Occipital lobe (tissue), 3 donors: ENCODE results near the gene RRP9. TPM values are rescaled to one million over a fixed set of nuclear protein-coding genes. Genes with fewer than 3 reads are reported as not detected.
"Not testable (repeated sequence)": the region's sequence is repeated elsewhere in the genome, so short reads cannot be mapped to it uniquely, and the experiment has no call there.

Experiments
- DNase-seq: peaks from one replicate; lab custom pipeline; 2025; lab: John Stamatoyannopoulos, UW
- small RNA-seq: library from RNA; depleted of rRNA; stranded (forward); fragments of <200 nt; gene quantifications from one replicate; pipeline ENCODE3, GENCODE V24; 2014
- total RNA-seq: library from RNA; depleted of rRNA; stranded (reverse); fragments of >200 nt; gene quantifications from one replicate; pipeline ENCODE4 v1.2.3, GENCODE V29; 2014

RRP9 gene
- total RNA-seq, 1 donor from 2014 or later = 16.8 TPM

DNA sequence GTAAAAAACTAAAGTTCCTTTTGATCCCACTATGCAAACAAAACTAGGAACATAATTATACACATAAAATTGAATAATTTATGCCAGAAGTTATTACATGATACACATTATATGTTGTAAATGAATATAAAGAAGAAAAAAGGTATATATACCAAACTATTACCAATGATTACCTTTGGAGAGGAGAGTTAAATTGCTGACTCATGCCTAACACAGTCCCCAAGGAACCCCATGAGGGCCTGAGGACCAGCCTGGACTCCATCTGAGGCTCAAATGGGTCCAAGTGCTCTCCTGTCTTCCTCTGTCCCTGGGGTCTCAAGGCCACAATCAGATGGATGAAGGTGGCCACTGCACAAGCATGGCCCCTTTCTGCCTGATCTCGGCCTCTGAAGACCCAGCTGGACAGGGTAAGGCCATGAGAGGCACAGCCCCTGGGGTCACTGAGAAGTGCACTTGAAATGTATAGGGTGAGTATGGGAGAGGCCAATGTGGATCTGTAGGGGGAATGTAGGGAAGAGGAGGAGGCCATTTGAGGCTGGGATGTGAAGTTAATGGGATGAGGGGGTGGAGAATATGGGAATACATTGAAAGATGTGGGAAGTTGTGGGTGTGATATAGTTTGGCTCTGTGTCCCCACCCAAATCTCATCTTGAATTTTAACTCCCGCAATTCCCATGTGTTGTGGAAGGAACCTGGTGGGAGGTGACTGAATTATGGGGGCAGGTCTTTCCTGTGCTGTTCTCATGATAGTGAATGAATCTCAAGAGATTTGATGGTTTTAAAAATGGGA, 37.5 kb downstream of the RRP9 start:
- DNase-seq = no peak

GRCh38 chr3:51902361-51902760, 39.3 kb downstream of the RRP9 start:
- DNase-seq = not testable (repeated sequence)

GRCh38 chr3:51900043-51900442, 41.7 kb downstream of the RRP9 start:
- DNase-seq = not testable (repeated sequence)

DNA sequence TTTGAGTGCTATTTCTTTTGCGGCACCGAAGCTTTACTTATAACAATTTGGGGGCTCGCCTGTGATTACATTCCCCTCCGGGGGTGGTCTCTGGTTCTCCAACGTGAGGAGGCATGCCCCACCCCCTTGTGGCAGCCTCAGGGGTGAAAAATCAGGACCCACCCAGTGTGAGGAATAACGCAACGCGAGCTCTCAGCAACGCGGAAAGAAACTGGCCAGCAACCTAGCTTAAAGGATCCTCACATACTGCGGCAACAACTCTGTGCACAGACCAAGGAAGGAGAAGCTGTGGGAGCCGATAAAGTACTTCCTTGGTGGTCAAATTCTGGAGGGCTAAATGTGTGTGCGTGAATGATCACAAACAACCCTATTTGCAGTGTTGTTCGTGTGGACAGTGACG, 44.3 kb downstream of the RRP9 start:
- no peak for DNase-seq

DNA sequence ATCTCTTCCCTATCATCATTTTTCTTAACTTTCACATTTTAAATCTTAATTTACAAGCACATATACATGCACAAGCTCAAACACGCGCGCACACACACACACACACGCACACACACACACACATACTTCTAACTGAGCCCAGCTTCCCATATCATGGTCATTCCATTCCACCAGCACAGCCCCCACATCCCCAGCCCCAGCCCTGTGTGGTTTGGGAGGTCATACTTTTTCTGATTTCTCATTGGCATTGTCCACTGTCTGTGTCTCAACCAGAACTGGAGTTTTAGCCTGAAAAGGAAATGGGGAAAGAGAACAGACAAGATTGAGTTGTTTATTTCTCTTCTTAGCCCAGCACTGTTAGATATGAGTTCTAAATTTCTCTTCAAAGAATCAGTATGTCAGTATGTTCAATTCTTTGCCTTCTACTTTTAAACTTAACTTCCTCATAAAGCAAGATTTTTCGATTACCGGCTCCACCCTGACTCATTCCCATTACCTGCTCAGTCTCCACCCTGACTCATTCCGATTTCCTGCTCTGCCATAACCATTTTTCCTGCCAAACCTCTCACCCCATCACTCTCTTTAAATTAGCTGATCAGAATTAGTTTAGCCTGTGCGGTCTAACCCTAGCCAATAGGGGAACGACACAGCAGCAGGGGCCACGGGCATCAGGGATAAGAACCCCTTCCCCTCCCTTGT, 44.9 kb downstream of the RRP9 start:
- no peak for DNase-seq

DNA sequence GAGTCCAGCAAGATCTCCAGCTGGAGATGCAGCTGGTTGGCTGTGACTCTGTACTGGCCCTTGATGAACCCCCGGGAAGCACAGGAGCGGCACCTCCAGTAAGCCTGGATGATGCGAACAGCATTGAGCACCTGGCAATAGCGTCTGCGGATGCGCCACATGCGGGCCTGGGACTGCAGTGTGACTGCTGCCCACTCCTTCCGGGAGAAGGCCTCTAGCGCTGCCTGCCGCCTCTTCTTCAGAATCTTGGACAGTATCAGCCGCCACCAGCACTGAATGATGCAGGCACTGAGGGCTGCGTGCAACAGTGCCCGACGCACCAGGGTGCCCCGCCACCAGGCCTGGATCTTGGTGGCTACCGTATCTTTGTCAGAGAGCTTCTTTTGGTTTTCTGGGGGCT, 46.8 kb downstream of the RRP9 start:
- DNase-seq = no peak

DNA sequence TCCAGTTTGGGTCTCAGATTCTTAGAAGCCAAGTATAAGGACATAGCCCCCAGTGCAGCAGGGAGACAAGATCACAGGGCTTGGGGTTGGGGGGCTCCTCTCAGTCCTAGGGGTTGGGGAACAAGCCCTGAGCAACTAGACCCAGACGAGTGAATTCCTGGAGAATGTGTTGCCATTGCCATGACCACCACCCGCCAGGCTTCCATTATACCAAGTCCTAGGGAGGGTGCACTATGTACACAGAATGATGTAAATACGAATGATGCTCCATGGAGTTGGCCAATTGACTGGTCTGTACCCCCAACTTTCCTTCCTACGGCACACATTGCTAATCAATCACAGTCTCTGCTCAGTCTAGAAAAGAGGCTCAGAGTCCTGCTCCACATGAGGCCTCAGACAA, 47.3 kb downstream of the RRP9 start:
- DNase-seq = no peak

DNA sequence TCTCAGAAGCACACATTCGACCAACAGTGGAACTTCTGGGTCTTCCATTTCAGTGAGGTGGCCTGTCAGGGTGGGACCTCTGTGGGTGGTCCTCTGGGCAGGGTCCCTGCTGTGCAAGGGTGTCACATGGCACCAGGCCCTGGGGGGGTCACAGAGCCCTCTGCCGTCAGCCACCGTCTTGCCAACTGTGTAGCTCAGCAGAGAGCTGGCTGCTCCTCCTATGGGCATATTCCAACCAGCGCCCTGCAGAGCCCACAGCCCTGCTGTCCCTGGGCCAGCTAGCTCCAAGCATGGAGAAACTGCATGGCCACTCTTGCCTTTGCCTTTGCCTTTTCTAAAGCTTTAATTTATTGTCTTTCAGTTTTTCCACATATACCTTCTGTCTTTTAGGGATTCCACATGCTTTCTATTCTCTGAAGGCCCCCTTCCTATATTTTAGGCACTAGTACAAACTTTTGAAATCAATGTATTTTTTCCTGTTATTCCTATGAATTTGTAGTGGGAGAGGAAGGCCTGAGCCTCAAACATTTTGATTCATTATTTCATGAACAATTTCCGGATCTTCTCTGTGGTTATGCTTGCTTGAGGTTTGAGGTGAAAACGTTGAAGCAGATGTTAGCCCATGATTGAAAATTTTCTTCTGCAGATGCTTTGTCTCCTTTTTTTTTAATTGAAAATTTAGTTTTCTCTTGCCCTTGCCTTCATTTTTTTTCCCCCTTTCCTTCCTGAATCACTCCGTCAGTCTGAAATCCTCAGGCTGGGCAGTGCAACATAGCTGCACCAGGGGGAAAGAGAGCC, 50.3 kb downstream of the RRP9 start:
- DNase-seq = no peak

DNA sequence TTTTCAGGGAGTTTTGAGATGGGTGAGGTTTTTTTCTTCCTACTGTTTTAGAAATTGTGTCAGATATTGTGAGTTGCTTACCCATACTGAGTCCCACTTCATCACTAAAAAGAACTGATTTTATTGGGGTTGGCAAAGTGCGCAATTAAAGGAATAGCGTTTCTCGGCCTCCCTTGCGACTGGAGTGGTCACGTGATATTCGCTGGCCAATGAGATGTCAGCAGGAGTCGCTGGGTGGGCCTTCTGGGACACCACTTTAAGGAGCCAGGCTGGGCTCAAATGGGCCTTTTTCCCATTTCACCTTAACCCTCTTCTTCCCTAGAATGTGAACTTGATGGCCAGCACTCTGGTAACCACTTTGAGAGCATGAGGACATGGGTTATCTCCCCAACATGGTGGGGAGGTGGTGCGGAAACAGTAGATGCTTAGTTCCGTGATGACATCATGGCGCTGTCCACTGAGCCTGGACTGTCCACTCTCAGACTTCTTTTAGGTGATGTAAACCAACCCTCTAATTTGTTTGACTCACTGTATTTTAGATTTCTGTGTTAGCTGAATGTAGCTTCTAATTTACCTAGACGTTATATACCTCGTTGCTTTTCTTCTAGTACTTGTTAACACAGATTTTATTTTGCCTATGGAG, 53.1 kb downstream of the RRP9 start:
- no peak for DNase-seq

GRCh38 chr3:51887620-51888019, 54.1 kb downstream of the RRP9 start:
- DNase-seq = no peak

DNA sequence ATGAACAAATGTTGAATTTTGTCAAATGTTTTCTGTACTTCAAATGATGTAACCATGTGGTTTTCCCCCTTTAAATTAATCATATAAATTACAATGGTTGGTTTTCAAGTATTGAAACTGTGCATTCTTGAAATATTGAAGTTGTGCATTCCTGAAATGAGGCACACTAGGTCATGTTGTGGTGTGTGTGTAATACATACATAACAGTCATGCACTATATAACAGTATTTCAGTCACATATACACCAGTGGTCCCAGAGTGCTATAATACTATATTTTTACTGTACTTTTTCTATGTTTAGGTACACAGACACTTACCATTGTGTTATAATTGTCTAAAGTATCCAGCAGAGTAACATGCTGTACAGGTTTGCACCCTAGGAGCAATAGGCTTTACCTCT, 55.3 kb downstream of the RRP9 start:
- DNase-seq = no peak

Small RNAs within 50 kb of the gene (small RNA-seq; reads per million reads assigned to genes)
- gene AC115284.1 = not detected

Other genes starting within 250 kb of the RRP9 start
- gene GRM2, start 234.8 kb downstream of the RRP9 start, total RNA-seq = 12.5 TPM
- gene IQCF6, start 162.7 kb downstream of the RRP9 start, total RNA-seq = not detected
- gene IQCF2, start 80.3 kb downstream of the RRP9 start, total RNA-seq = not detected
- gene IQCF5, start 66.3 kb downstream of the RRP9 start, total RNA-seq = not detected
- gene IQCF1, start 38.6 kb downstream of the RRP9 start, total RNA-seq = not detected
- 1.7 TPM for gene PARP3, start 459 bp upstream of the RRP9 start, total RNA-seq
- gene GPR62, start 13.5 kb upstream of the RRP9 start, total RNA-seq = 0.62 TPM
- gene PCBP4, start 25.6 kb upstream of the RRP9 start, total RNA-seq = 42.7 TPM
- 1.9 TPM for gene ABHD14B, start 32.1 kb upstream of the RRP9 start, total RNA-seq
- 20.6 TPM for gene ABHD14A, start 33.2 kb upstream of the RRP9 start, total RNA-seq
- gene ACY1, start 41.6 kb upstream of the RRP9 start, total RNA-seq = 2.8 TPM
- gene RPL29, start 54.0 kb upstream of the RRP9 start, total RNA-seq = 778 TPM
- gene DUSP7, start 114.7 kb upstream of the RRP9 start, total RNA-seq = 10.8 TPM
- gene POC1A, start 212.5 kb upstream of the RRP9 start, total RNA-seq = 3.1 TPM